ENCODE results near the gene GEMIN7.

Gene GEMIN7

DNA sequence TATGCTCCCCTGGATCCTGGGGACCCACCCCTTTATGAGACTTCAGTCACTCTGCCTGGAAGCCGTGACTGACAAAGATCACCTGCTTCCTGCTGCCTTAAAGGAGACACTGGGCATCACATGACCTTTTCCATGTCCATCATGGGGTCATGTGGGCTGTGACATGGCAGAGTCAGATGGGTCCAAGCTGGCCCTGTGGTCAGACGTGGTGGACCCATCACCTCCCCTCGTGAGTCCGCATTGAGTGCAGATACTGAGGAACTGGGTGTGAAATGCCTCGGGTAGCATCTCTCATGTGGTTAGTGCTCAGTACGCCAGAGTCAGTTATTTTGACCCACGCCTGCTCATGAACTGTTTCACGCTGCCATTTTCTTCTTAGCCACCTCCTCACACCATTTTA lies 54.6 kb downstream of the GEMIN7 start:
- DNase-seq: no peak

DNA sequence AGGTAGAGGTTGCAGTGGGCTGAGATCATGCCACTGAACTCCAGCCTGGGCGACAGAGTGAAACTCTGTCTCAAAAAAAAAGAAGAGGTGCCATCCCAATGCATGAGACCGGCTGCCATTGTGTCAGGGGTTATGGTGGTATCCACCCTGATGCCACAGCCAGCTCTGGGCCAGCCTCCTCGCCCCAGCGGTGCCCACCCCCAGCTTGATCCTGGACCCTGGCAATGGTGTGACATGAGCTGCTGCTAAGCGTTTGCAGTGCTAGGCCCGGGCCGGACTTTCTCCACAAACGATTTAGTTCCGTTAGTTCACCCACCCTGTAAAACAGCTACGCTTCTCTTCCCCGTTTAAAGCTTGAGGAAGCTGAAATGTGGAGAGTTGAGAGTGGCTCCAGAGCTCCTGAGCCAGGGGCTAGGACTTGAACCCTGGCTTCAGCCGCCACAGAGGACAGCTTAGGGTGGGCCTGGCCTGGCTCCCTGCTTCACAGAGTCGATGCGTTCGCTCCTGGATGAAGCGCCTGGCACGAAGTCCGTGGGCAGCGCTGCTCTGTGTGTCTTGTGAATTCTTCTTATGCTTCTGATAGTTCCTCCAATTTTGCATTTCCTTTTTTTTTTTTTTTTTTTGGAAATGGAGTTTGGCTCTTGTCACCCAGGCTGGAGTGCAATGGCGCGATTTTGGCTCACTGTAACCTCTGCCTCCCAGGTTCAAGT lies 56.3 kb downstream of the GEMIN7 start:
- DNase-seq: no peak

DNA sequence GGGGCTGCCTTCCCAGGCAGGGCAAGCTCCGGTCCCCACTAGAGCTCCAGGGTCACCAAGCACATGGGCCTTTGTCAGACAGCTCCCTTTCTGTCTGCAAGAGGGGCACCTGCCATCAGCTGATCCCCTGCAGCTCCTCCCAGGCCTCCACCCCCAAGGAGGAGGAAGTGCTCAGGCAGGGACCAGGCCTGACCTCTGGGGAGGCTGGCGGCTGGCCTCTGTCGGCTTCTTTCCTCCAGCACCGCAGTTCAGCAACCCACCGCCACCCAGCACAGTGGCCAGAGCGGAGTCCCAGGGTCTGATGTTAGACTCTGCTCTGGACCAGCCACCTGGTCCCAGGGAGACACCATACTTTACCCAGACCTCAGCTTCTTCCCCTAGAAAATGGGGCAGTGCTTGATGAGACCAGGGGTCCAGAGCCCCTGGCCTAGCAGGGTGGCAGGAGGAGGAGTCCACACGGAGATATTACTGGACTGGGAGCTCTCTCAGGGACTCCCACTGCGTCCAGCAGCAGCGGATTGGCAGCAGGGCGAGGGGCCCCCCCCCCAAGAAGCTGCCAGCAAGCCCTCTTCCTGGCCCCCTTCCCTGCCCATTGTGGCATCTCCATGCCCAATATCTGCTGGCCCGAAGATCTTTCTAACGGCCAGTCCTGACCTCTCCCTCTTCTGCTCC lies 57.6 kb downstream of the GEMIN7 start:
- DNase-seq: no peak

DNA sequence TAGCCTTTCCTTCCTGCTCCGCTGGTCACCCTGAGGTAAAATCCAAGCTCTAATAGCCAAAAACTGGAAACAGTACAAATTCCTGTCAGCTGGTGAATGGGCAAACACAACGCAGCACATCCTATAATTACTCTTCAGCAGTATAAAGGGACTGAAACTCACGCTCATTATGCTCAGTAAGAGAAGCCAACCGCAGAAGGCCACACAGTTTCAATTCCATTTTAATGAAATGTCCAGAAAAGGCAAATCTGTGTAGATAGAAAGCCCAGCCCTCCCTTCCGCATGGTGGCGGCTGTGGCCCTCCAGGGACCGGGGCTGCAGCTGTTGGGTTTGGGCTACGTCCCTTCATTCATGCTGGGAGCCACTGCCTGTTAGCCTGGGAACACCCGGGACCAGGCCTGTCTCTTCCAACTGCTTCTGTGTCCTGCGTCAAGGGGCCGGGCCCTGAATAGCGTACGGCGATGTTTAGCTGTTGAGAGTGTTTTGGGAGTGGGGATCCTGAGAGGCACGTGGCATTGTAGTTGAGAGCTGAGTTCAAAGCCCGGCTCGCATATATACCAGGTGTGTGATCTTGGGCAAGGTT lies 58.2 kb downstream of the GEMIN7 start:
- no peak for DNase-seq

GRCh38 chr19:45138303-45138751 lies 59.3 kb downstream of the GEMIN7 start:
- no peak for DNase-seq

GRCh38 chr19:45139286-45140143 lies 60.5 kb downstream of the GEMIN7 start:
- no peak for DNase-seq

GRCh38 chr19:45140144-45140503 lies 61.1 kb downstream of the GEMIN7 start:
- DNase-seq: no peak

DNA sequence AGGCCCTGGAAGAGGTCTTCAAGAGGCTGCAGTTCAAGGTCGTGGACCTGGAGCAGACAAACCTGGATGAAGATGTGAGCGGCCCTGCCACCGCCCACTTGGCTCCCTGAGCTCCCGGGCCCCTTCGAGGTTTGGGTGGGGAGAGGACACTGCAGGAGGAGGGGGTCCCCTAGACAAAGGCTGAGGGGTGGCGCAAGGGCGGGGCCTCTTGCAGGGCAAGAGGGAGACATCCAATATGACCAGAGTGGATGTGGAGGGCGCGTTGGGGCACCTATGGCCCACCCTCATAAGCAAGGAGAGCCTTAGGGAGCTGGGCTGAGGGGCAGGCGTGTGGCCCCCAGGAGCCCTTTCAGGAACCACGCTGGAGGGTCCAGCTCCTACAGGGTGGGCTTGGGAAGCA lies 61.5 kb downstream of the GEMIN7 start:
- DNase-seq: no peak
